HFFc6 (cell line): ENCODE results near the gene MYL3. TPM values are rescaled to one million over a fixed set of nuclear protein-coding genes. Genes with fewer than 3 reads are reported as not detected.
"Not testable (repeated sequence)": the region's sequence is repeated elsewhere in the genome, so short reads cannot be mapped to it uniquely, and the experiment has no call there.

Experiments
- DNase-seq: peaks from one replicate; pipeline ENCODE4 v3.0.0-alpha.2; 2018
- H3K27ac Mint-ChIP-seq: 2 replicates; pipeline ENCODE4 v1.8.0; 2020; ENCODE audit warnings: mild to moderate bottlenecking, mixed read lengths
- H3K27me3 Mint-ChIP-seq: 2 replicates; pipeline ENCODE4 v1.8.0; 2021; ENCODE audit warnings: mild to moderate bottlenecking, moderate library complexity, mixed read lengths; ENCODE audit not compliant: insufficient read depth
- H3K36me3 Mint-ChIP-seq: 2 replicates; pipeline ENCODE4 v1.8.0; 2021; ENCODE audit warnings: low read depth, mixed read lengths
- H3K4me1 Mint-ChIP-seq: 2 replicates; pipeline ENCODE4 v1.8.0; 2020; ENCODE audit warnings: low read depth, mixed read lengths
- H3K4me3 Mint-ChIP-seq: 2 replicates; pipeline ENCODE4 v1.8.0; 2020; ENCODE audit warnings: mild to moderate bottlenecking, moderate library complexity, mixed read lengths
- H3K9me3 Mint-ChIP-seq: 2 replicates; pipeline ENCODE4 v1.8.0; 2020; ENCODE audit warnings: mild to moderate bottlenecking, mixed read lengths
- long read RNA-seq: library from polyadenylated mRNA; unstranded; transcript quantifications from one replicate; pipeline ENCODE4 v2.0.0, GENCODE V29; 2019
- total RNA-seq, 6 experiments: library from RNA; stranded (reverse); fragmentation: NEBNext Ultra II Directional; extraction: Animal tissue kit (Norgen Biotek cat#: 25700); gene quantifications; 2 replicates in 1 of 6; 3 replicates in 5 of 6; pipeline ENCODE4 v1.2.3, GENCODE V29; 2021
- TF ChIP-seq, protein P1 (sequence below): fragments of 200-600 bp; sonication (generic); IDR thresholded peaks from 2 replicates; pipeline ENCODE4 v1.5.0; 2021; ENCODE audit warnings: antibody characterized with exemption, mild to moderate bottlenecking

MYL3 gene
- total RNA-seq, result under 1 TPM in 2 of 6 experiments, not detected in 4; 0.30 to 0.31 TPM
- long read RNA-seq, result 0 reads

DNA sequence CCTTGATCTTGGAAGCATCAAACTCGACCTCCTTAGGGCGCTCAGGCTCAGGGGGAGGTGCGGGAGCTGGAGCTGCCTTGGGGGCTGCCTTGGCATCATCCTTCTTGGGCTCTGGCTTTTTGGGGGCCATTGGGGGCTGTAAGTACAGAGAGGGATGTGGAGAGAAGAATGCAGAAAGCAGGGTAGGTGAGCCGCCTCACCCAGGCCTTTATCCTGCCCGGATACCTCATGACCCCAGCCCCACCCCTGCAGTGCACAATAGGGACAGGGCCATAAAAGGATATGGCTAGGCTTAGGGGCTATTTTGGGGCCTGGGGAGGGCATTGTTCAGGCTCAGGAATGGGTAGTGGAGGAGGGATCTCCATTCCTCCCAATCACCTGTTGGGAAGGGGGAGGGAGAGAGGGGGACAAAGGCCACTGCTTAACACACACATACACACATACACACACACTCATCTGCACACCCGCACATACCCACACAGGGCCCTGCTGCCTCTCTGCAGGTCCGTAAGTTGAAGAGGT is at the start of gene MYL3:
MYL3 (minus strand) TSS at position 184 of the 522 bp plus-strand sequence; CDS start at position 130, 54 bp downstream.
- H3K27ac Mint-ChIP-seq, result no peak within 1 kb of the TSS
- H3K36me3 Mint-ChIP-seq, result no peaks in the 10 kb centered on the region
- H3K4me1 Mint-ChIP-seq, result no peaks in the 10 kb centered on the region
- H3K9me3 Mint-ChIP-seq, result no peaks in the 10 kb centered on the region
- no peak within 1 kb of the TSS for H3K4me3 Mint-ChIP-seq
- TF ChIP-seq, protein P1, sequence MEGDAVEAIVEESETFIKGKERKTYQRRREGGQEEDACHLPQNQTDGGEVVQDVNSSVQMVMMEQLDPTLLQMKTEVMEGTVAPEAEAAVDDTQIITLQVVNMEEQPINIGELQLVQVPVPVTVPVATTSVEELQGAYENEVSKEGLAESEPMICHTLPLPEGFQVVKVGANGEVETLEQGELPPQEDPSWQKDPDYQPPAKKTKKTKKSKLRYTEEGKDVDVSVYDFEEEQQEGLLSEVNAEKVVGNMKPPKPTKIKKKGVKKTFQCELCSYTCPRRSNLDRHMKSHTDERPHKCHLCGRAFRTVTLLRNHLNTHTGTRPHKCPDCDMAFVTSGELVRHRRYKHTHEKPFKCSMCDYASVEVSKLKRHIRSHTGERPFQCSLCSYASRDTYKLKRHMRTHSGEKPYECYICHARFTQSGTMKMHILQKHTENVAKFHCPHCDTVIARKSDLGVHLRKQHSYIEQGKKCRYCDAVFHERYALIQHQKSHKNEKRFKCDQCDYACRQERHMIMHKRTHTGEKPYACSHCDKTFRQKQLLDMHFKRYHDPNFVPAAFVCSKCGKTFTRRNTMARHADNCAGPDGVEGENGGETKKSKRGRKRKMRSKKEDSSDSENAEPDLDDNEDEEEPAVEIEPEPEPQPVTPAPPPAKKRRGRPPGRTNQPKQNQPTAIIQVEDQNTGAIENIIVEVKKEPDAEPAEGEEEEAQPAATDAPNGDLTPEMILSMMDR, result no peak
- DNase-seq, result no peak
- H3K27me3 Mint-ChIP-seq, result peaks cover 22% of the 10 kb centered on the region

DNA sequence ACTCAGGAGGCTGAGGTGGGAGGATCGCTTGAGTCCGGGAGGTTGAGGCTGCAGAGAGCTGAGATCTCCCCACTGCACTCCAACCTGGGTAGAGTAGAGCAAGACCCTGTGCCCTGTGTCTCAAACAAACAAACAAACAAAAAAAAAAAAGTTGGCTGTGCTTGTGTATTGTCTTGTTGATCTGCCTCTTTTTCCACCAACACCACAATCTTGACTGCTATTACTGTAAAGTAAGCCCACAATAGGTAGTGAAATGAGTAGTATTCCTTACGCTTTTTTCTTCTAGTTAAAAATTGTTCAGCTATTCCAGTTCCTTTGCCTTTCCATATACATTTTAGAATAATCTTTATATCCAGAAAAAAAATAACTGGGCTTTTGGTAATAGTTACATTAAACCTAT is 49.7 kb upstream of the MYL3 start:
- TF ChIP-seq, protein P1, result no peak
- DNase-seq, result no peak
- Mint-ChIP-seq H3K27ac (no peak overlapping the region), H3K4me1 (peaks cover 32% of the 10 kb centered on the region), H3K4me3 (no peak overlapping the region), H3K27me3 (peaks cover 3% of the 10 kb centered on the region; the same call in 1 of the 2 replicates), H3K9me3 (peaks cover 11% of the 10 kb centered on the region), H3K36me3 (peaks cover 22% of the 10 kb centered on the region)

DNA sequence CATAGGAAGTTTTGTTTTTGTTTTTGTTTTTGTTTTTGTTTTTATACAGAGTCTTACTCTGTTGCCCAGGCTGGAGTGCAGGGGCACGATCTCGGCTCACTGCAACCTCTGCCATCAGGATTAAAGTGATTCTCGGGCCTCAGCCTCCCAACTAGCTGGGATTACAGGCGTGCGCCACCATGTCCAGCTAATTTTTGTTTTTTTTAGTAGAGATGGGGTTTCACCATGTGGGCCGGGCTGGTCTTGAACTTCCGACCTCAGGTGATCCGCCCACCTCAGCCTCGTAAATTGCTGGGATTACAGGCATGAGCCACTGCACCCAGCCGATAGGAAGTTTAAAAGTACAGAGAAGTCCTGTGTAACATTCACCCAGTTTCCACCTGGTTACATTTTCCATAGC is 47.7 kb upstream of the MYL3 start:
- not testable (repeated sequence) for H3K4me3 Mint-ChIP-seq, H3K36me3 Mint-ChIP-seq, DNase-seq, H3K9me3 Mint-ChIP-seq, H3K27ac Mint-ChIP-seq, H3K27me3 Mint-ChIP-seq
- peaks cover 15% of the 10 kb centered on the region for H3K4me1 Mint-ChIP-seq

DNA sequence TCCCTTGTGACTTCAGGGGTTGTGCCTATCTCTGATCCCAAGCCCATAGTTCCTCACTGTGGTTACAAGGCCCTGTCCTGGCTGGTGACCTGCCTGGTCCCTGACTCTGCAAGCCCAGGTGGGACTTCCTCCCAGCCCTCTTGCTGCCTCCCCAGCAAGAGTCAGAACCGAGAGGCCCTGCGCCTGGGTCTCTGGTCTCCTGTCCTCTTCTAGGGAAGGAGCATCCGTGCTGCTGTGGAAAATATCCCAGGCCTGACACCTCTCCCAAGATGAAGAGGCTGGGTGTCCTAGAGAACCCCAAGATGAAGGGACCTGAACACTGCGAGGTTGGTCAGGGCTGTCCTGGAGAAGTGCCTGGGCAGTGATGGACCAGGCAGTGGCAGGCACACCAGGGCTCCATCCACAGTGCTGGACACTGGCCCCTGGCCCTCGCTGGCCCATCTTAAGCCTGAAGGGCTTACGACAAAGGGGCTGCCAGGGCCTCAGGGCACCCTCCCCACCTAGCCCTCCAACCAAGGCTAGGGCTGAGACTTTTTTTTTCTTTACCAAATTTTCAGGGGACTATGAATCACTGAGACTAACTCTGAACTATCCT is 47.0 kb upstream of the MYL3 start:
- H3K9me3 Mint-ChIP-seq, result no peaks in the 10 kb centered on the region
- DNase-seq, result no peak
- H3K4me3 Mint-ChIP-seq, result no peak overlapping the region
- peaks cover 7% of the 10 kb centered on the region; the same call in 1 of the 2 replicates for H3K36me3 Mint-ChIP-seq
- peaks cover 1% of the 10 kb centered on the region for H3K27me3 Mint-ChIP-seq
- TF ChIP-seq, protein P1, result no peak
- no peak overlapping the region for H3K27ac Mint-ChIP-seq
- peaks cover 15% of the 10 kb centered on the region for H3K4me1 Mint-ChIP-seq

DNA sequence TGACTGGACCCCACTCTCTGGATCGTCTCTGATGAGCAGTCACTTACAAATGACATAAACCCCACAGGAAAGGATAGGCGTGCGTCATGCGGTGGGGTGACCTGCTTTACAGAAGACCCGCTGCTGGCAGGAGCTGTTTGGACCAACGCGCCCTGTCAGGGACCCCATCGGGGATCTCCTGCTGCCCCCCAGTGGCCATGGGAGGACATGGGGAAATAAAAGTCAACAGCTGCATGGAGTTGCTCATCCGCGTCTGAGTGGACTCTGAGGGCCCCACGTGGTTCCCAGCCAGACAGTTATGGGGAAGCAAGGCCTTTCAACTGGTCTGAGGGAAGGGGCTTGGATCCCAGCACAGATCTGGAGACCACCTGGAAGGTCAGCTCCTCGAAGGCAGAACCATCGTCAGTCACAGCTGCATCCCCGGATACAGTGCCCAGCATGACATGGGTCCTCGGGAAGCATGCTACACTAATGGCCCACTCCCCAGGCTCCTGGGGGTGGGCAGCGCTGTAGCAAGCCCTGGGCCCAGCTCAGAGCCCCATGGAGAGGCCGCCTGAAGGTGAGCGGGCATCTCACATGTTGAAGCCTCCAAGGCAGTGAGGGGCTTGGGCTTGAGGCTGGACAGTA is 46.4 kb upstream of the MYL3 start:
- Mint-ChIP-seq H3K4me1 (peaks cover 15% of the 10 kb centered on the region), H3K27me3 (peaks cover under 1% of the 10 kb centered on the region), H3K4me3 (no peak overlapping the region), H3K9me3 (no peaks in the 10 kb centered on the region), H3K27ac (no peak overlapping the region), H3K36me3 (peaks cover 4% of the 10 kb centered on the region; the same call in 1 of the 2 replicates)
- DNase-seq, result peak; percentile 77
- TF ChIP-seq, protein P1, result peak; percentile 88

DNA sequence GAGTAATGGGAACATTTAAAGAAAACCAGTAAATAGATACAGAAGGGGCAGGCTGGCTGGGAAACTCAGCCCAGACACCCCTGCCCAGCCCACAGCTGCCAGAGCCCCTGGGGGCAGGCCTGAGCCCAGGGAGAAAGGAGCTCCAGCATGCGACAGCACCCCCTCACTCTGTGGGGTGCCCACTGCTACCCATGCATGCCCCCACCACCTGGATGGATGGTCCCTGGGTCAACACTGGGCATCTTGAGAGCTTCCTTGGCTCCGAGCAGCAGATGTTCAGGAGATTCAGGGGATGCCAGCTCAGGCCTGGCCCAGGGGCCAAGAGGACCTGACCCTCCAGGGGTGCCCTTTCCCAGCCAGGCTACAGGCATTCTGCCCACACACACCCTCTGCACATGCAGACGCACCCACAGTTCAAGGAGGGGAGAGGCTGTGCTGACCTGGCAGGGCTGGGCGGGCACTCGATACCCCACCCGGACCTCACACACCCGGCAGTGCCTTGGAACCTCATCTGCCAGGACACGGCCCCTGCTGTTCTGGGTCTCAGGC is 45.8 kb upstream of the MYL3 start:
- H3K36me3 Mint-ChIP-seq, result peaks cover 4% of the 10 kb centered on the region; the same call in 1 of the 2 replicates
- H3K27ac Mint-ChIP-seq, result no peak overlapping the region
- TF ChIP-seq, protein P1, result no peak
- no peaks in the 10 kb centered on the region for H3K9me3 Mint-ChIP-seq
- no peak overlapping the region for H3K4me3 Mint-ChIP-seq
- H3K4me1 Mint-ChIP-seq, result peaks cover 13% of the 10 kb centered on the region
- DNase-seq, result no peak
- H3K27me3 Mint-ChIP-seq, result peaks cover 4% of the 10 kb centered on the region
